Activated naive CD8-positive, alpha-beta T cell treated with anti-CD3 and anti-CD28 coated beads, Interleukin-2, amount 10 ng/mL, durations not matched to agents 7 days and 5 days (primary cell): ENCODE measurements around the gene ZNF609. TPM values are rescaled to one million over a fixed set of nuclear protein-coding genes. Genes with fewer than 3 reads are reported as not detected.

Experiments used
- ATAC-seq: fragments of 150-1000 bp; cut with Tn5 transposase; one replicate; pipeline ENCODE4 v1.10.0; 2021; ENCODE audit warnings: low read depth, moderate library complexity
- POLR2A ChIA-PET: fragments of 350-600 bp; sonication (Branson Sonifier 250); formaldehyde crosslinking; loops from one replicate; lab custom pipeline; 2021; ENCODE audit warnings: antibody characterized with exemption; lab: Charles Lee
- DNase-seq: peaks from one replicate; pipeline ENCODE4 v3.0.0; 2021
- H3K27ac Mint-ChIP-seq: one replicate; pipeline ENCODE4 v1.8.0; 2022; ENCODE audit warnings: mild to moderate bottlenecking, mixed read lengths
- H3K27me3 Mint-ChIP-seq: one replicate; pipeline ENCODE4 v1.8.0; 2022; ENCODE audit warnings: mild to moderate bottlenecking, moderate library complexity, mixed read lengths
- H3K36me3 Mint-ChIP-seq: one replicate; pipeline ENCODE4 v1.8.0; 2021; ENCODE audit warnings: mild to moderate bottlenecking, mixed read lengths
- H3K4me1 Mint-ChIP-seq: one replicate; pipeline ENCODE4 v1.8.0; 2021; ENCODE audit warnings: mixed read lengths
- H3K4me3 Mint-ChIP-seq: one replicate; pipeline ENCODE4 v1.8.0; 2022; ENCODE audit warnings: mild to moderate bottlenecking, moderate library complexity, mixed read lengths
- H3K9me3 Mint-ChIP-seq: one replicate; pipeline ENCODE4 v1.8.0; 2021; ENCODE audit warnings: mixed read lengths
- total RNA-seq, 2 experiments: library from RNA; stranded (reverse); gene quantifications; one replicate each; pipeline ENCODE4 v1.2.3, GENCODE V29; 2021

The ZNF609 gene
- total RNA-seq, 2 experiments from 2014 or later = 52.2 to 57.2 TPM

DNA sequence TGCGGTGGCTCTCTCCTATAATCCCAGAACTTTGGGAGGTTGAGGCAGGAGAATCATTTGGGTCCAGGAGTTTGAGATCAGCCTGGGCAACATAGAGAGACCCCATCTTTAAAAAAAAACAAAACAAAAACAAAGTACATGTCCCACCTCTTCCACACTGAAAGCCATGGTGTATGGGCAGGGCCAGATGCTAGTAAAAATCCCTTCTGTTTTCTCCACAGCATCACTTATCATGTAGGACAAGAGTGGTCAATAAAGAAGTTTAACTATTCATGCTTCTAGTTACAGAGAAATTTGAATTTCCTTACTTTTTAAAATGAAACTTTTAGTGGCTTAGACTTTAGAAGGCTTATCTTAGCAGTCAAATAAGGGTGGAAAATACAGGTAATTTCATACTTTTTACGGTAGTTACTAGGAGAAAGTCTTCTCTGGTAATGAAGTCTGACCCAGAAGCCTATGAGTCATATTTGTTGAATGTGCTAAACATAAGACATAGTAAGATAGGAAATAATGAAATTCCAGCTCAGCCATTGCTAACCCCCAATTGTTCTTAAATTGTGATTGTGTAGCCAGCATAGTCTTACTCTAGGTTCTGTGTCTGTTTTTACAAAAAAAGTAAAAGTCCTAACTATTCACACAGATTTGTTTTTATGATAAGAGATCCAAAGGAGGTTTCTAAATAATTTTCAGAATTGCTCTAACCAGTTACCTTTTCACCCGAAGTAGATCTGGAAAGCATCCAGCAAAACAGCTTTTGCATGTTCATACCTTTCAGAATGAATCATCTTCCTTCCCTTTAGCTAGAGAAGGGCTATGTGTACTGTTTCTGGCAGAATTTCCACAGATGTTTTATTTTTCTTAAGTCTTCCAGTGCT, 16.4 kb upstream of the ZNF609 start:
- DNase-seq (no peak), ATAC-seq (peak; percentile 76)
- Mint-ChIP-seq H3K36me3 (peaks cover 20% of the 10 kb centered on the region), H3K4me1 (peaks cover 40% of the 10 kb centered on the region), H3K9me3 (no peaks in the 10 kb centered on the region), H3K4me3 (peak overlapping the region; percentile 59), H3K27me3 (no peaks in the 10 kb centered on the region), H3K27ac (peak overlapping the region; percentile 73)
- POLR2A ChIA-PET = interaction anchor here (0.5 to 1.0 kb wide), 6 partner anchors 17 to 190 kb away, joined by 3 to 5 read pairs (median 3); no protein-coding TSS in a partner anchor

- Mint-ChIP-seq H3K9me3 (no peaks in the 10 kb centered on the region), H3K4me1 (peaks cover 40% of the 10 kb centered on the region), H3K4me3 (peak overlapping the region; percentile 59), H3K27me3 (no peaks in the 10 kb centered on the region), H3K36me3 (peaks cover 19% of the 10 kb centered on the region), H3K27ac (peak overlapping the region; percentile 73)
- DNase-seq = no peak
- no peak for ATAC-seq
- POLR2A ChIA-PET = interaction anchor here (0.5 to 1.0 kb wide), 3 partner anchors 18 to 189 kb away, joined by 3 read pairs; no protein-coding TSS in a partner anchor
Observed at GRCh38 chr15:64444836-64445235, 15.5 kb upstream of the ZNF609 start.

- Mint-ChIP-seq H3K27me3 (no peaks in the 10 kb centered on the region), H3K4me1 (peaks cover 44% of the 10 kb centered on the region), H3K36me3 (peaks cover 12% of the 10 kb centered on the region), H3K4me3 (peak overlapping the region; percentile 50), H3K27ac (peak overlapping the region; percentile 81), H3K9me3 (no peaks in the 10 kb centered on the region)
- ATAC-seq (no peak), DNase-seq (no peak)
- POLR2A ChIA-PET = interaction anchor here (1.5 to 2.9 kb wide), 2 partner anchors 12 to 149 kb away, joined by 6 to 13 read pairs; partner anchors contain the start of gene ZNF609
Observed at GRCh38 chr15:64447536-64448315, 12.7 kb upstream of the ZNF609 start.

DNA sequence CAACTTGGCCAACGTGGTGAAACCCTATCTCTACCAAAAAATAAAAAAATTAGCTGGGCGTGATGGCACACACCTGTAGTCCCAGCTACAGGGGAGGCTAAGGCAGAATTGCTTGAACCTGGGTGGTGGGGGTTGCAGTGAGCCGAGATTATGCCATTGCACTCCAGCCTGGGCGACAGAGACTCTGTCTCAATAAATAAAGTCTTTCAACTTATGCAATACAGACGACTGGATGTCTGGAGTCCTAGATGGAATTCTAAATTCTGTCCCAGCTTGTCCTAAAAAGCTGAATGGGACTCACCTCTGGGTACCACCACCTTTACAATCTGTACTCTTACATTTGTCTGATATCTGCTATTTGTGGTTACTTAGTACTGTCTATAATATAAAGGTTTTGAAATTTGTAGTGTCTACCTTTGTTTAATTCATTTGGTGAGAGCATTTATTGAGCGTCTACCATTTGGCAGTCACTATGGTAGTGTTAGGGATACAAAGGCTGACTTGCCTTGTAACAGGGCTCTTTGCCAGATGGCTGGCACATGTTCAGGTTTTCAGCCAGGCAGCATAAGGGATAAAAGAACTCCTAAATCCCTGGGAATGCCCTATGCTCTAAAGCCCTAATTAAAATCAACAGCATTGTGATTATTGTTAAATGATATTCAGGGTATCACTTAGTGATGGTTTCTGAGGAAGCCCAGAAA, 7.2 kb upstream of the ZNF609 start:
- ATAC-seq (no peak), DNase-seq (no peak)
- POLR2A ChIA-PET = interaction anchor here (0.5 kb wide), 1 partner anchor 193 kb away, joined by 3 read pairs; no protein-coding TSS in a partner anchor
- Mint-ChIP-seq H3K36me3 (peaks cover 16% of the 10 kb centered on the region), H3K27me3 (no peaks in the 10 kb centered on the region), H3K27ac (no peak overlapping the region), H3K4me3 (no peak overlapping the region), H3K4me1 (peaks cover 37% of the 10 kb centered on the region), H3K9me3 (no peaks in the 10 kb centered on the region)

DNA sequence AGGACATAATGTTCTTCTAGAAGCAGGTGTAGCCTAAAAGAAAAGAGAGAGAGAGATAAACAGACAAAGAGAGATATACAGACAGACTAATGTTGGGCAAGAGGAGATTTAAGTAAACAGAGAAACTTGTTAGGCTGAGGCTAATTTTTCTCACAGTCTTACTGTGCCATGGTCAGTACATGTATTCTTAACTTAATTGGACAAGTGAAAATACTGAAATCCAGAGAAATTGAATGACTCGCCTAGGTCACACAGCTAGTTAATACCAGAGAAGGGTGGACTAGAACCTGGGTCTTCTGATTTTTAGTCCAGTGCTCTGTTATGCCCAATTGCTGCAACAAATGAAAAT, 6.7 kb upstream of the ZNF609 start:
- Mint-ChIP-seq H3K9me3 (no peaks in the 10 kb centered on the region), H3K4me1 (peaks cover 32% of the 10 kb centered on the region), H3K36me3 (peaks cover 11% of the 10 kb centered on the region), H3K27ac (no peak overlapping the region), H3K4me3 (no peak overlapping the region), H3K27me3 (no peaks in the 10 kb centered on the region)
- ATAC-seq (no peak), DNase-seq (no peak)
- POLR2A ChIA-PET = no interaction called here

DNA sequence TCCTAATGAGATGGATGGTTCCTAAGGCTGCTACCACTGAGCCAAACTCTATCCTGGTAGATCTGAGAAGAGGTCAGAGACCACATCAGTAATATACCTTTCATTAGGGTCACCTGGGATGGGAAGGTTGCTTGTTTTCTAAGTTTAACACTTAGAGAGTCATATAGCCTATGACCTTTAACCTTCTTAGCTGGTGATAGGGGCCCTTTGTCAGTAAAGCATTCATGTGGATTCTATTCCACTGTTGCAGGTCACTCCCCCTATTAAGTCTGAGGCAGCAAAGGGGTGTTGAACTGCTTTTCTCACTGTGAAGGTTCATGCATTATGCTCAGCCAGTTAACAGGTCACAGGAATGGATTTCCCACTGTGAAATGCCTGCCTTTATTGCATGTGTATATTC, 6.1 kb upstream of the ZNF609 start:
- POLR2A ChIA-PET = no interaction called here
- H3K27ac Mint-ChIP-seq = no peak overlapping the region

DNA sequence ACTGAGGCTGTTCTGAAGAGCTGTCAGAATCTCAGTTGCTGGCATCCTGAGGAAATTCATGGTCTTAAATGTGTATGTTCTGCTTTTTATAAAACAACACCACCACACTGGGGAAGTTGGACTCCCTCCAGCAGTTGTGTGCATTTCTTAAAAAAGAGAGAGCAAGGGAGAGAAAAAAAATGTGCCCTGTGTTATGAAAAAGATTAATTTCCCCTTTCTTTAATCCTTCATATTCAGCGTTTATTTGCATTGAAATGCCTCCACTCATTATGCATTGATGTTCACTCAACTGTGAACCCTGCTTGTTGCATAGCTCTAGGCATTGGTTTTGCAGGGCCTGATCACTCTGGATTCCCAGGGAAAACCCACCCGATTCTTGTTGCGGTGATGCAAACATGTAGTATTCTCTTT, 4.4 kb upstream of the ZNF609 start:
- no peaks in the 10 kb centered on the region for H3K27me3 Mint-ChIP-seq
- ATAC-seq = no peak
- H3K4me3 Mint-ChIP-seq = no peak overlapping the region
- peaks cover 33% of the 10 kb centered on the region for H3K4me1 Mint-ChIP-seq
- DNase-seq = no peak
- no peak overlapping the region for H3K27ac Mint-ChIP-seq
- POLR2A ChIA-PET = no interaction called here
- H3K9me3 Mint-ChIP-seq = no peaks in the 10 kb centered on the region
- H3K36me3 Mint-ChIP-seq = peaks cover 11% of the 10 kb centered on the region

More for the DNA sequence above, 6.1 kb upstream of the ZNF609 start:
- Mint-ChIP-seq H3K36me3 (peaks cover 11% of the 10 kb centered on the region), H3K4me1 (peaks cover 34% of the 10 kb centered on the region), H3K27me3 (no peaks in the 10 kb centered on the region), H3K9me3 (no peaks in the 10 kb centered on the region), H3K4me3 (no peak overlapping the region)
- no peak for ATAC-seq
- DNase-seq = no peak

DNA sequence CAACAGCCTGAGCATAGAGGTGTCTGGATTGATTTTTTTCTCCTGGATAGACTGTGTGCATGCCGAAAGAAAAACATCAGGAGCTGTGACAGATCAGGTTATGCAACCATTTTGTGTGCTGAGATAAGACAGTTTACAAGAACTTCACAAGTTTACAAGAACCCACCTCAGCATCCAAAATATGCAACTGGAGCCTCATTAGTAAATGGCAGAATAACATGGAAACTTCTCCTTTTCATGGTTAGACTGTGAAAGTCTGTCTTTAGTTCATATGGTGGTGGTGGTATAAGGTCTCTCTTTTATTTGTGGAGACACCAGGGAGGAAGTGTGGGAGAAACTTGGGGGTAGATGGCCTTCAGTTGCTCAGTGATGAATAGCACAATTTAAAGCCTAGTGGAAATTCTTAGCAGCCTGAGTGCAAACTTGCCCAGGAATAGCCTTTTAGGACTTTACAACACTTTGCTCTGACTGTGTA, 3.7 kb upstream of the ZNF609 start:
- Mint-ChIP-seq H3K36me3 (peaks cover 11% of the 10 kb centered on the region), H3K27ac (no peak overlapping the region), H3K4me1 (peaks cover 37% of the 10 kb centered on the region), H3K9me3 (no peaks in the 10 kb centered on the region), H3K27me3 (no peaks in the 10 kb centered on the region), H3K4me3 (peak overlapping the region; percentile 1)
- DNase-seq (no peak), ATAC-seq (no peak)
- POLR2A ChIA-PET = interaction anchor here (0.8 to 1.2 kb wide), 2 partner anchors 14 to 69 kb away, joined by 3 read pairs; partner anchors contain the start of gene TRIP4

DNA sequence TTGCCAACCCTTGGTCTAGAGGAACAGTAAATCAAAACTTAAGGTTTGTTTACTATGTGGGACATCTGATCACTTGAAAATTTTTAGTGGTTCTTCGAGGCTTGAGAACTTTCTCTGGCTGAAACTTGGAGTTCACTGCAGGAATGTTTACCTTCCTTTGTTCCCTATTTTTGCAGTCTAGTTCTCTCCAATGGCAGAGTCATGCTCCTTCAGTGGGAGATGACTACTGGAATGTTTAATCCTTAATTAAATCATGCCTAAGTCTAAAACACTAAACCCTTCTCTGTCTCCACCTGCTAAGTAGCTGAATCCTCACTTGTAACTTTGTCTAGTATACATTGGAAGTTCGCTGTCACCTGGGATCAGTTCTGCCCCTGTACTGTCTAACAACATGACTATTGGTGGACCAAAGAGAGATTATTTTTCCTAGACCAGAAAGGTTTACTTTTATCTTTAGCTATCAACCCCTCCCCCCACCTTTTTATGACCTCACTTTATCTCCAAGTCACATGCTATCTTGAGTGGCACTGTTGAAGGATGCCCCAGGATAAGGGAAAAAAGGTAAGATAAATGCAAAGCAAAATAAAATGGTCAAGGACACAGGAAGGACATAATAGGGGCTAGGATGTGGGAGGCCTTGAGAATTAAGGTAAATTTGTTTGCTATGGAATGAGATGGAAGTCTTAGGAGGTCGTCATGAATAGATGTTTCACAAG, 1.2 kb upstream of the ZNF609 start:
- H3K4me3 Mint-ChIP-seq = peak overlapping the region; percentile 92
- POLR2A ChIA-PET = interaction anchor here (0.6 to 3.3 kb wide), 7 partner anchors 11 to 1960 kb away, joined by 3 to 19 read pairs (median 6); no protein-coding TSS in a partner anchor
- no peaks in the 10 kb centered on the region for H3K27me3 Mint-ChIP-seq
- H3K27ac Mint-ChIP-seq = peak overlapping the region; percentile 83
- peaks cover 10% of the 10 kb centered on the region for H3K36me3 Mint-ChIP-seq
- peaks cover 53% of the 10 kb centered on the region for H3K4me1 Mint-ChIP-seq
- ATAC-seq (no peak), DNase-seq (no peak)
- H3K9me3 Mint-ChIP-seq = no peaks in the 10 kb centered on the region

GRCh38 chr15:64460724-64461720, 644 bp downstream of the ZNF609 start:
- ATAC-seq (peak; percentile 67), DNase-seq (peak; percentile 52)
- no peaks in the 10 kb centered on the region for H3K27me3 Mint-ChIP-seq
- H3K36me3 Mint-ChIP-seq = peaks cover 10% of the 10 kb centered on the region
- peak overlapping the region; percentile 84 for H3K27ac Mint-ChIP-seq
- peaks cover 58% of the 10 kb centered on the region for H3K4me1 Mint-ChIP-seq
- POLR2A ChIA-PET = interaction anchor here (0.6 to 3.3 kb wide), 10 partner anchors 10 to 186 kb away, joined by 3 to 19 read pairs (median 5); partner anchors contain the start of gene TRIP4
- no peaks in the 10 kb centered on the region for H3K9me3 Mint-ChIP-seq
- H3K4me3 Mint-ChIP-seq = peak overlapping the region; percentile 88

- H3K9me3 Mint-ChIP-seq = no peaks in the 10 kb centered on the region
- peaks cover 5% of the 10 kb centered on the region for H3K36me3 Mint-ChIP-seq
- POLR2A ChIA-PET = interaction anchor here (0.6 to 3.3 kb wide), 5 partner anchors 26 to 173 kb away, joined by 3 to 19 read pairs (median 4); partner anchors contain the start of gene TRIP4
- peak overlapping the region; percentile 88 for H3K4me3 Mint-ChIP-seq
- ATAC-seq (peak; percentile 29), DNase-seq (peak; percentile 33)
- no peaks in the 10 kb centered on the region for H3K27me3 Mint-ChIP-seq
- peak overlapping the region; percentile 84 for H3K27ac Mint-ChIP-seq
- peaks cover 55% of the 10 kb centered on the region for H3K4me1 Mint-ChIP-seq
Observed at GRCh38 chr15:64461721-64462162, 1.4 kb downstream of the ZNF609 start.
